Chondrocyte (in vitro differentiated cells): Measurements from ENCODE around the gene STK40. TPM values are rescaled to one million over a fixed set of nuclear protein-coding genes. Genes with fewer than 3 reads are reported as not detected.

Experiments
- DNase-seq: peaks from one replicate; pipeline ENCODE4 v3.0.0; 2021; ENCODE audit warnings: mixed read lengths, low spot score
- H3K27ac Mint-ChIP-seq: one replicate; pipeline ENCODE4 v1.8.0; 2021; ENCODE audit warnings: mild to moderate bottlenecking, moderate library complexity, mixed read lengths; ENCODE audit not compliant: unreplicated experiment
- H3K27me3 Mint-ChIP-seq: 2 replicates; pipeline ENCODE4 v1.8.0; 2021; ENCODE audit warnings: low read depth, mixed read lengths
- H3K36me3 Mint-ChIP-seq: 2 replicates; pipeline ENCODE4 v1.8.0; 2021; ENCODE audit warnings: low read depth, mixed read lengths
- H3K4me1 Mint-ChIP-seq: 2 replicates; pipeline ENCODE4 v1.8.0; 2021; ENCODE audit warnings: low read depth, mild to moderate bottlenecking, mixed read lengths
- H3K4me3 Mint-ChIP-seq: one replicate; pipeline ENCODE4 v1.8.0; 2021; ENCODE audit warnings: mild to moderate bottlenecking, moderate library complexity, mixed read lengths; ENCODE audit not compliant: unreplicated experiment
- H3K9me3 Mint-ChIP-seq: 2 replicates; pipeline ENCODE4 v1.8.0; 2021; ENCODE audit warnings: low read depth, mixed read lengths
- total RNA-seq: library from RNA; stranded (reverse); gene quantifications from 3 replicates; pipeline ENCODE4 v1.2.1, GENCODE V29; 2021
- TF ChIP-seq, protein P1 (sequence below): fragments of 200-600 bp; sonication (generic); IDR thresholded peaks from 2 replicates; pipeline ENCODE4 v1.5.0; 2021; ENCODE audit warnings: antibody characterized with exemption, mild to moderate bottlenecking, moderate library complexity

Gene STK40
- total RNA-seq, 1 donor from 2014 or later = 63.7 TPM

DNA sequence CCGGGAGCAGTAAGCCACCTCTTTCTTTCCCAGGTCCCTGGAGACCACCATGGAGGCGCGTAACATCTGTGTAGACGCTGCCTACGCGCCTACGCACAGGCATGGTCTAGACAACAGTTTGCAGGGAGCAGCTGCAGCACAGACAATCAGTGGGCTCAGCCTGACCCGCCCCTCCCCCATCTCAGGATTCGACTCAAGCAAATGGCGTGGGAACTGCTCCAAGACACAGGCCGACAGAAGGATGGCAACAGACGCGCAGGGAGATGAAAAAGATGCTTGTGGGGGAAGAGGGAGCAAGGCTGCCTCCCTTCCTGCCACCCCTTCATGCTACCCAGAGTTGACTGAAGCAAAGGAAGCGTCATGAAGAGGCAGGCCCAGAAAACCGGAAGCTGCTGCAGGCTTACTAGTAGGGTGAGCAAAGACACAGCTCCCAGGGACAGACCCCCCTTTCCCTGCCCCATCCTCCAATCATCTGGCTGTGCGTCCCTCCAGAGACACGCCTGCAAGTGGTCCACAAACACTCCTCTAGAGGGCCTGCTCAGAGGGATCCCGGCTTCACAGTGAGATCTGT is 19.5 kb downstream of the STK40 start:
- peaks cover 36% of the 10 kb centered on the region for H3K4me1 Mint-ChIP-seq
- no peak for DNase-seq
- no peaks in the 10 kb centered on the region for H3K27me3 Mint-ChIP-seq
- TF ChIP-seq, protein P1, sequence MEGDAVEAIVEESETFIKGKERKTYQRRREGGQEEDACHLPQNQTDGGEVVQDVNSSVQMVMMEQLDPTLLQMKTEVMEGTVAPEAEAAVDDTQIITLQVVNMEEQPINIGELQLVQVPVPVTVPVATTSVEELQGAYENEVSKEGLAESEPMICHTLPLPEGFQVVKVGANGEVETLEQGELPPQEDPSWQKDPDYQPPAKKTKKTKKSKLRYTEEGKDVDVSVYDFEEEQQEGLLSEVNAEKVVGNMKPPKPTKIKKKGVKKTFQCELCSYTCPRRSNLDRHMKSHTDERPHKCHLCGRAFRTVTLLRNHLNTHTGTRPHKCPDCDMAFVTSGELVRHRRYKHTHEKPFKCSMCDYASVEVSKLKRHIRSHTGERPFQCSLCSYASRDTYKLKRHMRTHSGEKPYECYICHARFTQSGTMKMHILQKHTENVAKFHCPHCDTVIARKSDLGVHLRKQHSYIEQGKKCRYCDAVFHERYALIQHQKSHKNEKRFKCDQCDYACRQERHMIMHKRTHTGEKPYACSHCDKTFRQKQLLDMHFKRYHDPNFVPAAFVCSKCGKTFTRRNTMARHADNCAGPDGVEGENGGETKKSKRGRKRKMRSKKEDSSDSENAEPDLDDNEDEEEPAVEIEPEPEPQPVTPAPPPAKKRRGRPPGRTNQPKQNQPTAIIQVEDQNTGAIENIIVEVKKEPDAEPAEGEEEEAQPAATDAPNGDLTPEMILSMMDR = no peak
- H3K9me3 Mint-ChIP-seq = no peaks in the 10 kb centered on the region
- peaks cover 11% of the 10 kb centered on the region for H3K36me3 Mint-ChIP-seq
- peak overlapping the region; percentile 79 for H3K27ac Mint-ChIP-seq
- no peak overlapping the region for H3K4me3 Mint-ChIP-seq

DNA sequence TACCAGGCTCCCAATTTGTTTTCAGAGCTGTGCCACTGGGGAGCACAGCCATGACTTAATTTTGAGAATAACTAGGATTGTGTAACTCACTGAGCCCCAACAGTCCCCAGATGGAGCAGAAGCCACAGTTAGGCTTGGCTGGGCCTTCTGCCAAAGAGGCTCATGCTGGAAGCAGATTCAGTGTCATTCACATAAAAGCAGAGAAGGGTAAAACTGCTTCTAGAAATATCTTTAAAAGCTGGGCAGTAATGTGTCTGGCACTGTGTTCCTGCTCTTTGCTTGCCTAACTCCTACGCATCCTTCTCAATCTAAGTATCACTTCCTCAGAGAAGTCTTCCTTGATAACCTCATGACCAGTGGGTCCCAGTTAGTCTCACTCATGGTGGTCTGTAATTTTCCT is 20.3 kb downstream of the STK40 start:
- Mint-ChIP-seq H3K36me3 (peaks cover 14% of the 10 kb centered on the region), H3K27ac (peak overlapping the region; percentile 79), H3K9me3 (no peaks in the 10 kb centered on the region), H3K27me3 (no peaks in the 10 kb centered on the region), H3K4me1 (peaks cover 37% of the 10 kb centered on the region), H3K4me3 (no peak overlapping the region)
- TF ChIP-seq, protein P1 = no peak
- DNase-seq = no peak

DNA sequence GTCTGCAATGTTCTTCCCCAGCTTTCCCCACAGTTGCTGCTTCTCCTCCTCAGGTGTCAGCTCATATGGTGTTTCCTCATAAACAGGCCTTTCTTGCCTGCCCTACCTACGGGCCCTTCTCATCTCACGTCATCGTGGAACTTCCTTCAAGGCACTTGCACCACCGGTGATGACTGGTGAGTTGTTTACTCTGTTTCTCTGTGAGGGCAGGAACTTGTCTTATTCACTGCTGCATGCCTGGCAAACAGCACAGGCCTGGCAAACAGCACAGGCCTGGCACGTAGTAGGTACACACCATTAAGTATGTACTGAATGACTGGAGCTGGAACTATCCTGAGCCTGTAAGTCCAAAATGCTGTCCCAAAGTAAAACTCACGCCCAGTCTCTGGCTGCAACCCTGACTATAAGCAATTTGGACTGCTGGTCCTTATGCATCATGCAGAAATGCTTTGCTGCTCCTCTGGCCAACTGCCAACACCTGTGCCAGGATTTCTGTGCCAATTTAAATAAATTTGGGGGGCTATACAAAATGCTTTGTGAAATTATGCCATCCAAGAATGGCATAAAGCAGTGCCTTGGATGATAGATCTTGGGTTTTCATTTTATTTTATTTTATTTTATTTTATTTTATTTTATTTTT is 25.7 kb downstream of the STK40 start:
- Mint-ChIP-seq H3K4me3 (no peak overlapping the region), H3K36me3 (peaks cover 34% of the 10 kb centered on the region), H3K27me3 (no peaks in the 10 kb centered on the region), H3K9me3 (no peaks in the 10 kb centered on the region), H3K4me1 (peaks cover 13% of the 10 kb centered on the region), H3K27ac (no peak overlapping the region)
- DNase-seq = no peak
- TF ChIP-seq, protein P1 = no peak

DNA sequence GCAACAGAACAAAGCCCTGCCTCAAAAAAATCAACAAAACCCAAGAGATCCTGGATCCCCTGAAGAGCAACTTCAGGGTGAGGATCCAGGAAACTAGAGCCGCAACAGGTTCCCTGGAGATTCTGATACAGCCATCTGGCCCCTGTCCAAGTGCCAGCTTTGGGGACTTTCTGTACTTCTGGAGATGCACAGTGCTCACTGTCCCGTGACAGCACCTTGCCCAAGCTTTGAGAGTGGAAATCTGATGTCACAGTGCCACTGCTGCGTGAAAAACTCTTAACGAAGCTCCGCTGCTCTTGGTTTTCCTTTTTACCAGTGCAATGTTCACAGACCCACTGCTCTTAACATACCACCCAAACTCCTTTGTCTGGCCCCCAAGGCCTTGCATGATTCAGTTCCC is 26.3 kb downstream of the STK40 start:
- H3K4me3 Mint-ChIP-seq = no peak overlapping the region
- TF ChIP-seq, protein P1 = no peak
- H3K27me3 Mint-ChIP-seq = no peaks in the 10 kb centered on the region
- H3K4me1 Mint-ChIP-seq = peaks cover 12% of the 10 kb centered on the region
- DNase-seq = no peak
- H3K9me3 Mint-ChIP-seq = no peaks in the 10 kb centered on the region
- H3K27ac Mint-ChIP-seq = no peak overlapping the region
- H3K36me3 Mint-ChIP-seq = peaks cover 36% of the 10 kb centered on the region

DNA sequence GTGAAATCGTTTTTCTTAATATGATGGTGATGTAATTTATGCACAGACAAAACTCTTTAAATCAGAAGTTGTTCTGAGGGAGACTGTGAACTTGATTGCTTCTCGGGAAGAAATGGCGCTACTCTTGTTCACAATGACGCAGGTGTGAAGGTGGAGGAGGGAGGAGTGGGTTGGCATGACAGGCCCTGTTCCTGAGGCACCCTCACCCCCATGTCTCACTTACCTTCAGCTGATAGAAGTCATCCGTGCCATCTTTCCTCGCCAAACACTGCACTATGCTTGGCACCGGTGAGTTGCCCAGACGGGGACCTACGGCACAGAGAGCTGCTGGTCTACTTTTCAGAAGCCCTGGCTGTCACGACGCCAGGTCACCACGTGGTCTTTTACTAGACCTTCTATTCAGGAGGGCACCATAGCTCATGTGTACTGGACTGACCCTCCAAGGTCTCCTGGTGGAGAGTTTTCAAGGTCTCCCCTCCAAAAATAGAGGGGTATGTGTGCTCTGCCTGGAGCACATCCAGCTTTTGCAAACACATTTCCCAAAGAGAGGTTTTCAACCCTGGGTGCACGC is 27.1 kb downstream of the STK40 start:
- Mint-ChIP-seq H3K27me3 (no peaks in the 10 kb centered on the region), H3K9me3 (no peaks in the 10 kb centered on the region), H3K4me3 (no peak overlapping the region), H3K27ac (no peak overlapping the region), H3K36me3 (peaks cover 40% of the 10 kb centered on the region), H3K4me1 (peaks cover 20% of the 10 kb centered on the region)
- DNase-seq = no peak
- TF ChIP-seq, protein P1 = no peak
